GM19025 (cell line): ENCODE results near the gene MRPL10.

Experiments used
- ATAC-seq: cut with Tn5 transposase; IDR thresholded peaks from one replicate; pipeline ENCODE4 v1.9.1; 2021; ENCODE audit warnings: mild to moderate bottlenecking, low read depth, moderate library complexity; ENCODE audit not compliant: unreplicated experiment

The MRPL10 gene

DNA sequence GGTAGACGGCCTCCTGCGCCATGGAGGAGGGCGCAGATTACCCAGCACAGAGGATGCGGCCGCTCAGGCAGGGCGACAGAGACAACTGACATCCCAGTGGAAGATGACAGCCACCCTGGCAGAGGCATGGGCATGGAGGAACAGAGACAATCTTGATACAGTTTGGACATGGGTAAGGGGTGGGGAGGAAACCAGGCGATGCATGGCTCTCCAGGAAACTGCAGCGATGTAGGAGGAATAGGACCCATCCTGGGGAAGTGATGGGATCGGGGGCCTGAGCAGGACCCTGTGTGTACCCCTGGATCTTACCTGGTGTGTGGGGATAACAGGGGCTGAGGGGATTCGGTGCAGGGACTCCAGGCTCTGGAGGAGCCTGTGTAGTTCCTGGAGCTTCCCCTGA, 14.4 kb downstream of the MRPL10 start:
- ATAC-seq: no peak

DNA sequence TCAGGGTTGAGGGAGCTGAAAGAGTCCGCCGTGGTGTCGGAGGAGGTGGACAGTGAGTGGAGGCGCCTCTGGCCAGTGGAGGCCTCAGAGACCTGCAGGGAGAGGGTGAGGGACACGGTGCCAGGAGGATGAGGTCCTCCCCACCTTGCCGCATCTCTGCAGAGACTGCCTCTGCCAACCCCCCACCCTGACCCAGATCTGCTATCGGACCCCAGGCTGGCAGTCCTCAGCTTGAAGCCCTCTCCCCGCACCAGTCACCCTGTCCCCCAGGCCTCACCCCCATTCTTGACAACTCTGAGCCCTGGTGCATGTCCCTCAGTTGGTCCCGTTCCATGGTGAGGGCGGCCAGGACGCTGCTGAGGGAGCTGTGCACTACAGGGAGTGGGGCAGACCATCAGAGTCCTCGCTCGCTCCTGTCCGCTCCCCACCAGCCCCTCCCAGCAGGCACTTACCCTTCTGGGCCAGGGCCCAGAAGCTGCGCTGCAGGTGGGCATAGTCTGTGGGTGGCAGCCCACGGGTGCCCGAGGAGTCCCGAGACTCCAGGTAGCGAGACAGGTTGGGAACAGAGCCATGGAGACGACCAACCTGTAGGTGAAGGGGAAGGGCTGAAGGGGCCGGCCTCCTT, 15.1 kb downstream of the MRPL10 start:
- ATAC-seq: no peak

- ATAC-seq: no peak
Measured at GRCh38 chr17:47815106-47815918, 16.0 kb downstream of the MRPL10 start.

- no peak for ATAC-seq
Measured at GRCh38 chr17:47813512-47814031, 17.8 kb downstream of the MRPL10 start.

GRCh38 chr17:47813077-47813476, 18.3 kb downstream of the MRPL10 start:
- no peak for ATAC-seq

- ATAC-seq: no peak
Measured at GRCh38 chr17:47812146-47812920, 19.0 kb downstream of the MRPL10 start.

DNA sequence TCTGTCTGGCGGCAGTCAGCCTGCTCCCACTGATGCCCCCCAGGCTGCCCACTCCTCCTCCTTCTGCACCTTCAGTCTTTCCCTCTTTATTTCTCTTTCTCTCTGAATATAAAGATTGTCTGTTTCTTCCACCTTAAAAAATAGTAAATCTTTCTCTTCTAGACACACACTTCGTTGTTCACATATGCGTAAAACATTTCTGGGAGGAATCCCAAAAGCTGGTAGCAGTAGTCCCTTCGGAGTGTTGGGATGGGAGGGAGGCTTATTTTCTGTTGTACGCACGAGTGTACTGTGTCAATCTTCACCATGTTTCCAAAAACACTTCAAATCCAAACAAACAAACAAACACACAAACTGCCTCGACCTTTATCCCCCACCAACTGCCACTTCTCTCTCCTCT, 19.6 kb downstream of the MRPL10 start:
- no peak for ATAC-seq

DNA sequence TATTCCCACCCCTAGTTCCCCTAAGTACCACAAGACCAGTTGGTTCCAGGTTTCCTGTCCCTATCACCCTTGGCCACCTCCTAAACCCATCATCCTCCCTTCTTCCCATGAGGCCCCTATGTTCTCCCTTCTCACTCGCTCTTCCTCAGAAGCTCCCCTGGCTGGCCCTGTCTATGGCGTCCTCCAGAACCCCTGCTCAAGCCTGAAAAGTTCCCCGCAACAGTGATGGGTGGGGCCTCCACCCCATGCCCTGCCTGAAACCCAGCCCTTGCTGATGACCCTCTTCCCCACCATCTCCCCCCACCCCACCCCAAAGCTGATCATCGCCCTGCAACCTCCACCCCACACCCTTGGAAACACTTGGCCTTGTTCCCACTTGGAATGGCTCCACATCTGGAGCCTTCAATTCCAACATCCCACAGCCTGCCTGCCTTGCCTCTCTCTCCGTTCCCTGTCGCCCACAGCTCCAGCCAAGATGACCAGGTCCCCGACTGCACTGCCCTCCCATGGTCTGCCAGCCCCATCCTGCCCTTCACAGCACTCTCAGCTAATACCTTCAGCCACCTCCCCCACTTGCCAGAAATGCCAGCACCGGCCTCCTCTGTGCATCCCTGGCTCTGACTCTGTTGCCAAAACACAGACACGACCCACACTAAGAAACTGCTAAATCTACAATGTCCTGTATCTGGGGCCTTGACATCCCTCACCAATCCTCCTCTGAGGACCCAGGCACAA, 20.3 kb downstream of the MRPL10 start:
- ATAC-seq: no peak

- no peak for ATAC-seq
Measured at GRCh38 chr17:47810200-47810821, 21.0 kb downstream of the MRPL10 start.

GRCh38 chr17:47808830-47809480, 22.4 kb downstream of the MRPL10 start:
- no peak for ATAC-seq

- ATAC-seq: no peak
Measured at GRCh38 chr17:47808036-47808829, 23.1 kb downstream of the MRPL10 start.

GRCh38 chr17:47807421-47807820, 23.9 kb downstream of the MRPL10 start:
- ATAC-seq: no peak

DNA sequence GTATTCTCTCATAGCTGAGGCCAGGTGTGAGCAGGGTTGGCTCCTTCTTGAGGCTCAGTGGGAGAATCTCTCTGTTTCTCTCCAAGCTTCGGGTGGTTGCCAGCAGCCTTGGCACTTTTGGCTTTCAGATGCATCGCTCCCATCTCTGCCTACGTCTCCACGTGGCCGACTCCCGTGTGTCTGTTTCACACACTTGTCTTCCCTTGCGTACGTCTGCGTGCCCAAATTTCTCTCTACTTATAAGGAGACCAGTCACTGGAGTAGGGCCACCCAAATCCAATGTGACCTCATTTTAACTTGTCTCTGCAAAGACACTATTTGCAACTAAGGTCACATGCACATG, 24.5 kb downstream of the MRPL10 start:
- no peak for ATAC-seq

- no peak for ATAC-seq
Measured at GRCh38 chr17:47806026-47806912, 25.1 kb downstream of the MRPL10 start.

DNA sequence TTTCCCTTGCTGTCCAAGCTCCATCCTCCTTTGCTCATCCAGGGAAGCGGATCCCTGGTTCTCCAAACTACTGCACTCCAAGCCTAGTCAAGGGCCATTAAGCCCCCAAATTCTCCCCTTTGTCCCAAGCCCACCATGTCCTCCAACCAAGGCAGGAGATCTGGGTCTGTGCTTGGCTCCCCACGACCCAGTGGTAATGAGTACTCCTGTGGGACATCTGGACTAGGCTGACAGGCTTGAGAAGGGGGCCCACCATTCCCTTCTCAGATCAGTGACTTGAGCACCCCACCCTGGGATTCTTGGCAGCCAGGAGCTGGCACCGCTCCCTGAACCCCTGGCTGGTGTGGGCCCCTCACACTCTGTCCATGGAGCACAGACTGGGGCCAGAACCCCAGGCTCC, 26.9 kb downstream of the MRPL10 start:
- no peak for ATAC-seq

- ATAC-seq: no peak
Measured at GRCh38 chr17:47803751-47804150, 27.6 kb downstream of the MRPL10 start.

- ATAC-seq: no peak
Measured at GRCh38 chr17:47803201-47803600, 28.1 kb downstream of the MRPL10 start.
